Psoas muscle (tissue), 8 donors: Measurements from ENCODE around the gene GPRC6A. TPM values are rescaled to one million over a fixed set of nuclear protein-coding genes. Genes with fewer than 3 reads are reported as not detected.

Source experiments
- ATAC-seq, 4 donors: fragments of 200-7000 bp; cut with Tn5 transposase; one replicate each; pipeline ENCODE4 v1.9.1; 2020; ENCODE audit warnings: moderate library complexity in 3 of 4, mild to moderate bottlenecking in 2 of 4
- DNase-seq, 2 donors: peaks; one replicate each; pipeline ENCODE4 v3.0.0-alpha.2; 2020
- H3K27ac ChIP-seq: fragments of 200-600 bp; one replicate; pipeline ENCODE4 v1.8.0; 2022
- H3K27me3 ChIP-seq, 3 donors: fragments of 200-600 bp in 1 of 3; one replicate each; pipeline versions ENCODE4 v1.6.1 to v1.8.0; 2013 to 2022; ENCODE audit warnings: low read length in 2 of 3, mild to moderate bottlenecking in 2 of 3, moderate library complexity in 1 of 3; ENCODE audit not compliant: insufficient read depth in 3 of 3
- H3K36me3 ChIP-seq, 2 donors: fragments of 200-600 bp in 1 of 2; one replicate each; pipeline versions ENCODE4 v1.6.1 to v1.8.0; 2013 to 2022; ENCODE audit warnings: low read depth in 1 of 2, mild to moderate bottlenecking in 1 of 2, moderate library complexity in 1 of 2; ENCODE audit not compliant: insufficient read depth in 1 of 2
- H3K4me1 ChIP-seq: fragments of 200-600 bp; one replicate; pipeline ENCODE4 v1.8.0; 2022
- H3K4me3 ChIP-seq: fragments of 200-600 bp; one replicate; pipeline ENCODE4 v1.8.0; 2022; ENCODE audit warnings: mild to moderate bottlenecking
- H3K9me3 ChIP-seq: fragments of 200-600 bp; one replicate; pipeline ENCODE4 v1.8.0; 2022
- CTCF ChIP-seq: fragments of 200-600 bp; IDR thresholded peaks from one replicate; pipeline ENCODE4 v1.8.0; 2022; ENCODE audit warnings: antibody characterized with exemption
- WGBS, 3 donors: extraction: QIAGEN DNeasy Blood & Tissue Kit; methylation state at CpG; one replicate each; pipeline versions ENCODE4 v1.1.6 to v1.1.7; 2013; 5-methylcytosine and 5-hydroxymethylcytosine counted together
- intact Hi-C, 2 donors: fragments of 100-400 bp; cut with DNase I; formaldehyde crosslinking; loops; one replicate each; pipeline versions ENCODE4 v1.11.0 to v1.14.2; 2022
- polyA plus RNA-seq, 3 donors: library from polyadenylated mRNA; stranded (reverse); fragments of 200-250 nt; gene quantifications; one replicate each; pipeline ENCODE4 v1.2.3, GENCODE V29; 2013
- total RNA-seq, 4 donors: library from RNA; stranded (reverse); fragmentation: NEBNext Ultra II Directional in 2 of 4; extraction: Animal tissue kit (Norgen Biotek cat#: 25700) in 2 of 4; gene quantifications; one replicate each; pipeline versions ENCODE4 v1.2.1 to v1.2.4, GENCODE V29; 2021 to 2023
- donor health status: healthy with polysubstance abuse.
- donor health status: DM: no; HTN: no; CAD: no; lungs with moderate emphysema.
- donor health status: Bipolar disorder and iron deficiency.
- donor health status: healthy.
- donor health status: DM: yes; HTN: yes; CAD: no.
- donor health status: DM: no; HTN: no; CAD: no.
- donor health status: DM: no; HTN: no; CAD: no.
- donor health status: DM: yes; HTN: yes; CAD: no.

The GPRC6A gene
- total and polyA plus RNA-seq, 7 donors, result not detected

DNA sequence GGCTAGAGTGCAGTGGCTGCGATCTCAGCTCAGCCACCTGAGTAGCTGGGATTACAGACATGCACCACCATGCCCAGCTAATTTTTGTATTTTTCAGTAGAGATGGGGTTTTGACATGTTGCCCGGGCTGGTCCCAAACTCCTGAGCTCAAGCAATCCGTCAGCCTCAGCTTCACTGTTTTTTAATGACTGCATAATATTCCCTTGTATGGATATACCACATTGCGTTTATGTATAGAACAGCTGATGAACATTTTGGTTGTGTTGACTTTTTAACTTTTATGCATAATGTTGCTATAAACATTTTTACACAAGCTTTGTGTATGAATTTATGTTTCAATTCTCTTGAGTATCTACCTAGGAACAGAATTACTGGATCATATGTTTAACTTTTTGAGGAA is 43.9 kb upstream of the GPRC6A start:
- DNase-seq (no peak), ATAC-seq (no peak)
- TF ChIP-seq CTCF, result no peak
- WGBS, 3 donors, result 86 to 88% (median 87%) methylated on average over 4 of the region's 4 CpGs
- no peaks in the 10 kb centered on the region for H3K36me3 ChIP-seq
- H3K9me3 ChIP-seq, result no peaks in the 10 kb centered on the region
- H3K27ac ChIP-seq, result no peak overlapping the region
- H3K27me3 ChIP-seq, result peaks cover 7 to 50% (median 17%) of the 10 kb centered on the region in 3 donors
- intact Hi-C loops, result no loop called here
- H3K4me1 ChIP-seq, result no peaks in the 10 kb centered on the region
- no peak overlapping the region for H3K4me3 ChIP-seq

GRCh38 chr6:116866281-116866871 is 37.5 kb upstream of the GPRC6A start:
- no peak for DNase-seq
- 80 to 86% (median 82%) methylated on average over 3 of the region's 3 CpGs for WGBS, 3 donors
- no peaks in the 10 kb centered on the region for H3K9me3 ChIP-seq
- no peak overlapping the region for H3K4me3 ChIP-seq
- no peaks in the 10 kb centered on the region for H3K27me3 ChIP-seq
- H3K4me1 ChIP-seq, result no peaks in the 10 kb centered on the region
- H3K27ac ChIP-seq, result no peak overlapping the region
- no peak for TF ChIP-seq CTCF
- intact Hi-C loops, result no loop called here
- no peak for ATAC-seq
- H3K36me3 ChIP-seq, result no peaks in the 10 kb centered on the region

DNA sequence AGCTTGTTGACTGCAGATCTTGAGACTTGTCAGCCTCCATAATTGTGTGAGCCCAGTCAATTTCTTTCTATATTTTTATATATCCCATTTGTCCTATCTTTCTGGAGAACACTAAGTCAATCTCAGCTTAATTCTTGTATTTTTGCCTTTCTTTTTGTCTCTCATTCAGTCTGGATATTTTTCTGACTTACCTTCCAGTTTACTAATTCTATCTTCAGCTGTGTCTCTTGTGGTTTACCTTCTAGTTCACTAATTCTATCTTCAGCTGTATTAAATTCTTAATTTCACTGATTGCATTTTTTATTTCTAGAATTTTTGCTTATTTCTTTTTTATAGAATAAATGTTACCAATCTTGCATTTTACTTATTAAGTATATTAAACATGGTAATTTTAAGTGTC is 30.4 kb upstream of the GPRC6A start:
- Histone ChIP-seq H3K36me3 (no peaks in the 10 kb centered on the region), H3K4me1 (no peaks in the 10 kb centered on the region), H3K27me3 (no peaks in the 10 kb centered on the region), H3K4me3 (no peak overlapping the region), H3K27ac (no peak overlapping the region), H3K9me3 (peaks cover 14% of the 10 kb centered on the region)
- no peak for DNase-seq
- no peak for TF ChIP-seq CTCF
- intact Hi-C loops, result loop anchor here in 1 of 2 donors (2.0 kb wide), 1 partner anchor 54 kb away; no protein-coding TSS in a partner anchor
- no peak for ATAC-seq

- no peak overlapping the region for H3K4me3 ChIP-seq
- H3K27me3 ChIP-seq, result no peaks in the 10 kb centered on the region
- no peaks in the 10 kb centered on the region for H3K36me3 ChIP-seq
- H3K4me1 ChIP-seq, result no peaks in the 10 kb centered on the region
- ATAC-seq (no peak), DNase-seq (no peak)
- H3K9me3 ChIP-seq, result peaks cover 14% of the 10 kb centered on the region
- no peak for TF ChIP-seq CTCF
- intact Hi-C loops, result loop anchor here in 1 of 2 donors (2.0 kb wide), 1 partner anchor 53 kb away; no protein-coding TSS in a partner anchor
- H3K27ac ChIP-seq, result no peak overlapping the region
Measured at GRCh38 chr6:116858060-116858459, 29.2 kb upstream of the GPRC6A start.

- Histone ChIP-seq H3K36me3 (no peaks in the 10 kb centered on the region), H3K4me3 (no peak overlapping the region), H3K4me1 (no peaks in the 10 kb centered on the region), H3K27me3 (no peaks in the 10 kb centered on the region), H3K9me3 (no peaks in the 10 kb centered on the region), H3K27ac (no peak overlapping the region)
- DNase-seq (no peak), ATAC-seq (no peak)
- peak; percentile 35 for TF ChIP-seq CTCF
- intact Hi-C loops, result no loop called here
- 7 to 19% (median 13%) methylated on average over 1 of the region's 1 CpG for WGBS, 3 donors
Measured at GRCh38 chr6:116847227-116847626, 18.3 kb upstream of the GPRC6A start.
